ENCODE measurements around the gene CRYL1.

DNA sequence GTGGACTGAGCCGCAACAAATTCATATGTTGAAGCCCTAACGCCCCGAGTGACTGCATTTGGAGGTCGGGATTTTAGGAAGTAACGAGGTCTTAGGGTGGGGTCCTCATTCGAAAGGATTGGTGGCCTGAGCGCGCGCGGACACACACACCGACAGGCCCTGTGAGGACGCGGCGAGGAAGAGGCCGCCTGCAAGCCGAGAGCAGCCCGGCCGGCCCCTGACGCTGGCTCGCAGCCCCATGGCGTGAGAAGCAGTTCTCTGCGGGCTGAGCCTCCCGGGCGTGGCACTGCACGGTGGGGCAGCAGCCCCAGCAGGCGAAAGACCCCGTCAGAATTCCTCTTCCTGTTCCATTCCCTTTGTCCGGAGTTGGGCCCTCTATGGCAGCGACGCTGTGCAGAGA, 131.2 kb downstream of the CRYL1 start:
- TF ChIP-seq CTCF (IDR thresholded peaks at IDR 0.05; ENCODE audit: poor library complexity) (no peak), EZH2 (IDR thresholded peaks at IDR 0.05; ENCODE audit: borderline replicate concordance) (no peak), EZH2phosphoT487 (IDR thresholded peaks at IDR 0.05; ENCODE audit: low read depth, severe bottlenecking, unreplicated experiment) (no peak)
